NCI-H526 (cell line): ENCODE results near the gene HMSD.
"Not testable (repeated sequence)": the region's sequence is repeated elsewhere in the genome, so short reads cannot be mapped to it uniquely, and the experiment has no call there.

ENCODE experiments used
- DNase-seq, 2 experiments: peaks; one replicate each; lab custom pipeline; 2025; lab: John Stamatoyannopoulos, UW

HMSD gene, protein sequence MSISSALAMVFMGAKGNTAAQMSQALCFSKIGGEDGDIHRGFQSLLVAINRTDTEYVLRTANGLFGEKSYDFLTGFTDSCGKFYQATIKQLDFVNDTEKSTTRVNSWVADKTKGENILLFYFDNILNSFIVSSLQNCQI

DNA sequence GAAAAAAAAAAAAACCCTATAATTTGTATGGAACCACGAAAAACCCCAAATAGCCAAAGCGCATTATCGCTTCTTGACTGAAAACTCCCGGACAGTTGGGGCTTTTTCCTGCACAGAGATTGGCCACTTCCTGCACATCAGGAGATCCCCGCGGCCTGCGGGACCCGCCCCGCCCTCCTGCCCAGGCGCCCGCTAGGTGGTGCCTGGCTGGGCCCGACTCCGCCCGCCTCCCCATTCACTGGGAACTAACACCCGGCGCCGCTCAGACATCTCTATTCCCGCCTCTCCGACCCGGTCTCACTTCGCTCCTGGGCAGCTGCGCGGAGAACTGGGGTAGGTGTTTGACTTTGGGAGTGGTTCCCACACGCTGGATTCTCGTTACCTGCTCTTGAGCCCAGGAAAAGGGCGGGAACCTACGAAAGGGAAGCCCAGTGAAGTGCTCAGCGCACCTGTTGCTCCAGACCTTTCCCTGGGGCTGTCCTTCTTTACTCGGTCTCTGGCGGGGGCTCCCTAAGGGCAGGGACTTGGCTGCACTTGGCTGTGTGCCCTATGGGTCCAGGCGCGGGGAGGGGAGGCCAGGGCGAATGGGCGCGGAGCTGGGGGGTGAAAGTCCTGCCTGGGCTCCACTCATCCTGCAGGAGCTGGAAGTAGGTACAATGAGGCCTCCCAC, at the start of gene HMSD:
Gene HMSD (plus strand): TSS at position 234 of the 670 bp plus-strand sequence. CDS start 4,155 bp downstream, outside the sequence.
- peak in 1 of 2 experiments; percentile 5 for DNase-seq

DNA sequence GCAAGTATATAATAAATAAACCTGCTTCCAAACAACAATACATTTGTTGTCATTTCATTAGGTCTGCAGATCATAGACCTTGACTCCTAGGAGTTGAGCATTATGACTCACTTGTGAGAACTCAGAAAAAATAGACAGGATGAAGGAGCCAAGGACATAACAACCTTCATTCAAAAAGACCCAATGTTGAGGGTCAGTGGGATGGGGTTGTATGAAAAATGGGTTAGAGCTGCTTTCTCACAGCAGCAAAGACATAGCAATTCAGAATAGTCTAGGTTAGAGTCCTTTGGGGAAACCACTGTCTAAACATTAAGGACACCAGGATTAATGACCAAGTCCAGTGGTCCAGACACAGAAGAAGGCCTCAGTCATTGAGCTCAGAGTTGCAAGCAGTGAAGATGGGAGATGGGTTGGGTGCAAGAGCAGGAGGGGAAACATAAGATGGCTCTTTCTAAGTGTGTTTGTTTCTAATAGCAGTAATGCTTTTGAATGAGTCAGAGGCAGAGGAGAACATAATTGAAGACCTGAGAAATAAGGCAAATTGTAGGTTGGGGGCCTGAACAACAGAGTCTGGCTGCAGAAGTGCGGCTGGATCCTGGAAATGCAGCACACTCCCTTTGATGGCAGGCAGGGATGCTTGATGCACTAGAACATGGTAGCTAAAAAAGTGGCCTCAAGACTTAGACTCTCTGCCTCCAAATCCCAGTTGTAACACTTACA, 45.1 kb upstream of the HMSD start:
- DNase-seq = no peak

DNA sequence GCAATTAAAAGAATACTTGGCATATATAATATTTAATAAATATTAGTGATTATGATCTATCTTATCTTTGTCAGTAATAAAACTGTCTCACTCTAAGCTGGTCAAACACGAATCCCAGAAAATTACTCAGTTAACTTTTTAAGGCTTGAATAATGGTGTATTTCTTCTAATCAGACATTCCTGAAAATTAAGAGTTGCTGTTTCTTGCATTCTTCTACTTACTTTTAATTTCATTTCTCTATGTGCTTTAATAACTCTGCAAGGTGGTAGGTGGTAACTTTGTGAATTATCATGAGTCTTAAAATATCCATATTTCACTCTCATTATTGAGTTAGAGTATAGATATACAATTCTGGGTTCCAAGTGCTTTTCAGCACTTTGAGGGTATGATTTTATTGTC, 44.4 kb upstream of the HMSD start:
- DNase-seq = no peak

DNA sequence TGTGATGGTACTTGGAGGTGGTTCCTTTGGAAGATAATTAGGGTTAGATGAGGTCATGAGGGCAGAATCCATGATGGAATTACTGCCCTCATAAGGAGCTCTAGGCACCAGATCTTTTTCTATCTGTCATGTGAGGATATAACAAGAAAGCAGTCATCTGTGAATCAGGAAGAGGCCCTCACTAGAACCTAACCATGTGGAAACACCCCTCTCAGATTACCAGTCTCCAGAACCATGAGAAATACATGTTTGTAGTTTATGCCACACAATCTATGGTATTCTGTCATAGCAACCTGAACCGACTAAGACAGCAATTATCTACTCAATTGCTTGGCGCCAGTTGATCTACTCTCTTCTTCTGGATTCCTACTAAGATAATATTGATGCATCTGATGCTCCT, 43.7 kb upstream of the HMSD start:
- DNase-seq = no peak

DNA sequence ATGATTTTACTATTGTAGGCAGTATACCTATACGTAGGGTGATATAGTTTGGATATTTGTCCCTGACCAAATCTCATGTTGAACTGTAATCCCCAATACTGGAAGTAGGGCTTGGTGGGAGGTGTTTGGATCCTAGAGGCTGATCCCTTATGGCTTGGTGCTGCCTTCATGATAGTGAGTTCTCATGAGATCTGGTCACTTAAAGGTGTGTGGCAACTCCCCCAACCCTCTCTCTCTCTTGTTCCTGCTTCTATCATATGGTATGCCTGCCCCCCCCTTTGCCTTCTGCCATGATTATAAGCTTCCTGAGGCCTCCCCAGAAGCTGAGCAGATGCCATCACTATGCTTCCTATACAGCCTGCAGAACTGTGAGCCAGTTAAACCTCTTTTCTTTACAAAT, 43.0 kb upstream of the HMSD start:
- DNase-seq = no peak

DNA sequence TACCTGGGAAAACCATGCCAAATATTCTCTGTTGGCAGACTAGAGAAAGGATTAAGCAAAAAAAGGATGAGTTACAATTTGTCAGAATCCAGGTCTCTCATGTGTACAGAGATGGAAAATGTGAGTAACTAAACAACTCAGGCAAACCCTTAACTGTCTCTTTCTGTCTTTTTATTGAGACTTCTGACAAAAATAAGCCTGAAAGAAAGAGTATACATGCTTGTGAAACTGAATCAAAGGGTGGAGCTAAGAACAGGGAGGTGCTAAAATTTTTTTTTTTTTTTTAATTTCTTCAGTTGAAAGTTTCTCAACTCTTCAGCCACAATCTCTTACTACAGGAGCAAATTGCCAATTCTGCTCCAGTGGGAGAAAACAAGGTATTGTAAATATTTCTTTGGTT, 41.4 kb upstream of the HMSD start, which contains the start of gene SERPINB10:
Gene SERPINB10 (plus strand): TSS at position 295 of the 400 bp plus-strand sequence. CDS start 7,553 bp downstream, outside the sequence.
- no peak for DNase-seq

DNA sequence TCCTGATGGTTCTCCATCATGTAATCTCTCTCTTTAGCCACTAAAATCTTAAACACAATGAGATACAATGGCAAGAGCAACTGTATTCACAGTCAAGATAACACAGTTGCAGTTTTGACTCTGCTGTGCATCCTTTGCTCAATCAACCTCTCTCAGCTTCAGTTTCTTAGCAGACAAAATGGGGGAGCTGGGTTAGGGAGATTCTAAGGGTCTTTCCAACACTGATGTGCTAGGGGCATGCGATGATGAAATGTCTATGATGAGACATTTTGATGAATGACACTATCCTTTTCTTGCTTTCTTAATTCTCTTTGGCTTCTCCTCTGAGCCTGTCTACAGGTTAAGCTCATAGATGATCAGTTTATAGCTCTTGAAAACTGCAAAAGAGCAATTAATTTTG, 40.2 kb upstream of the HMSD start:
- no peak for DNase-seq

DNA sequence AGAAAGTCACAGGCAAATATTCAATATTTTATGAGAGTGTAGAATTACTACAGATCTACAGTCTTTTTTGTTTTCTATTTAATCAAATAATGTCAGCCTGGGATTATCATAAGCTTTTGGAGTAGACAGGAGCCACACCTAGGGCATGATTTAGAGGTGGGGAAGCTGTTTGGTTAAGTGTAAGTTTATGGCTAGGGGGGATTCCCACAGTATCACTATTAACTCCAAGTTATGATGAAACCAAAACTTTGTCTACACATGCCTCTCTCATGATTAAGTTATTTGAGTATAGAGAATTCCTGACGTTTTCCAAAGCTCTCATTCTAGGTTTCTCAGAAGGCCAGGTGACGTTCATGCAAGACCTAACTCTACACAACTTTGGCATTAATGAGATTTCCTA, 39.2 kb upstream of the HMSD start:
- no peak for DNase-seq

DNA sequence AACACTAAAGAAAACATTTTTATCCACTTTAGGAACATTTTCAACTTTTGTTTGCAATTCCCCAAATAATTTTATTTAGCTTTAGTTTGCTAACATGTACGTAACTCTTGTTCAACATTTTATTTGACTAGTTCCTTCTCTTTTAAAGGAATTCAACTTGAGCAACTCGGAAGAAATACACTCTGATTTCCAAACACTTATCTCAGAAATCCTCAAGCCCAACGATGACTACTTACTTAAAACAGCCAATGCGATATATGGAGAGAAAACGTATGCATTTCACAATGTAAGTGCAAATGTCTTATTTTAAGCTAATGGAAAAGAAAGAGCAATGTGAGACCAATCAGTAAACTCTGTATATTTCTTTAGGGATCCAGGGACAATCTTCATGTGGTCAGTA, 31.3 kb upstream of the HMSD start:
- DNase-seq = no peak

DNA sequence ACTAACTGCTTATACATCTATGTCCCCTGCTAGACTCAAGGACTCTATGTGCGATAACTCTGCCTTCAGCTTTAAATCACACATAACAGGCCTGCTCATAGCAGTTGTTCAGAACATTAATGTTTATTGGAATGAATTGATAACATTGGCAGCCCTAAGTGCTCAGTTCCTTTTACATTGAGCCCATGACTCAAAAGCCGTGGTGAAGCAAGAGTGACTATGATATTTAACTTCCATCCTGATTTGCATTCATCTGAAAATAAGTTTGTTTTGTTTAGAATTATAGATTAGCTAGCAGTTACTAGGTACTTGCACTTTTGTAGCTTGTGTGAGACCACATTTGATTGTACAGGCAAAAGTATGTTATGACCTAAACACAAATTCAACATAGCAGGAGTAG, 27.1 kb upstream of the HMSD start:
- DNase-seq = no peak

DNA sequence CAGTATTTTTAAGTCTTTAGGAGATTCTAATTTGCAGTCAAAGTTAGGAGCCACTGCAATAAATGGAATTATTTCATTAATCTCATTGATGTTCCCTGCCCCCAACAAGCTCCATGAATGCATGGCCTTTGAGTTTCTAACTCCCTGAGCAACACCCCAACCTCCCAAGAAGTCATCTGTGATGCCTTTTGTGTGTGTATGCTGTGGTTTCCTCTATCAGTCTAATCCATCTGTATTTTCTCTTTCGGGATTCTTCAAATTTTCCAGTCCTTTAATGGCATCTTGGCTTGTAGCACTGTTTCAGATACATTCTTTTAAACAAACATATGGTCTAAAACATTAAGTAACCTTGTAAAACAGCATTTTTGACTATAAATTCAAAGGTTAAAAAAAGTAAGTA, 24.6 kb upstream of the HMSD start:
- DNase-seq = no peak

DNA sequence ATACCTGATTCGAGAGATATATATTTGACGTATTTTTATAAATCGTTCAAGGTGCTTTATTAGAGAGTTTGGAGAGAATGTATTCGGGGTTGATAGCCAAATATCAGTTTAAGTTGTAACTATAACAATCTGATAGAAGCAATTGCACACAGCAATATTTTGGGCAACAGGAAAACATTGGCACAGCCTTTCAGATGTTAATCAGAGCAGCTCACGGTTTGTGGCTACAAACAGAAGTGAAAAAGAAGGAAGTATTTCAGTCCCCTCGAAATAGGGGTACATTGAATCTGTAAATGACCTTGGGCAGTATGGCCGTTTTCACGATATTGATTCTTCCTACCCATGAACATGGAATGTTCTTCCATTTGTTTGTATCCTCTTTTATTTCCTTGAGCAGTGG, 20.8 kb upstream of the HMSD start:
- no peak for DNase-seq

DNA sequence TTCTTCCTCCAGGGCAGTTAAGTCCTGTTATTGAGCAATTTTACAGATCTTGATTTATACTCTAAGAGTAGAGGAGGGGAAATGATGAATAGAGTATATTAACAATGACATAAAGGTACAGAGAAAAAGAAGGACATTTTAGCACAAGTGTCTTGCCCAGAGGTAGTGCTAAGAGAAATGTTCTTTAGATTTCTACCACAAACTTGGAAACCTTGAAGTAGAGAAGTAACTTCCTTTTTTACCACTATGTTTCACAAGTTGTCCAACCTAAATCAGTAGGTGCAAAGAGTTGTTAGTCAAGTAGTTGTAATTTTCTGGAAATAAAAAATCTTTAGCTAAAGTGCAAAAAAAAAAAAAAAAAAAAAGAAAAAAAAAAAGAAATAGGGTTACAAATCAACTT, 19.7 kb upstream of the HMSD start:
- DNase-seq = not testable (repeated sequence)

DNA sequence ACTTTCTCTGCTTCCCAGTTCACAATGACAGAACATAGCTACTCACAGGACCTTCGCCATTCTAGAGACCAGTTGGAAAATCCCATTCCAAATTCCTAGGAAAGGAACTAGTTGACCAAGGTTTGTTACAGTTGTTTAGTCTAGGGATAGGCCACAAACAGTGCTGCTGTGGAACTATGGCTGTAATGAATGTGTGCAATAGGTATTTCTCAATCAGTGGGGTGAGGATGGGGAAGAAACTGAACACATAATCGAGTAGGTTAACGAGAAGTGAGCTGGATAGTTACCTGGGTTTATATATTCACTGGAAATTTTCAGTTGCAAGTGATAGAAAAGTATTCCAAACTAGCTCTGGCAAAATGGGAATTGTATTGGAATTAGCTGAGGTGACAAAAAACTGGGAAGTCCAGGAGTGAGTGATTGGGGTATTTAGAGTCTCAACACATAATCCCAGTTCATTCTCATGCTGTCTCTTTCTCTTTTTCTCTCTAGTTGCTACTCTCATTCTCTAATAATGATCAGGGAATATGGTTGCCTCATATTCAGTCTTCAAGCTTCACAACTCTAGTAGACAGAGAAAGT, 18.2 kb upstream of the HMSD start:
- DNase-seq = no peak

DNA sequence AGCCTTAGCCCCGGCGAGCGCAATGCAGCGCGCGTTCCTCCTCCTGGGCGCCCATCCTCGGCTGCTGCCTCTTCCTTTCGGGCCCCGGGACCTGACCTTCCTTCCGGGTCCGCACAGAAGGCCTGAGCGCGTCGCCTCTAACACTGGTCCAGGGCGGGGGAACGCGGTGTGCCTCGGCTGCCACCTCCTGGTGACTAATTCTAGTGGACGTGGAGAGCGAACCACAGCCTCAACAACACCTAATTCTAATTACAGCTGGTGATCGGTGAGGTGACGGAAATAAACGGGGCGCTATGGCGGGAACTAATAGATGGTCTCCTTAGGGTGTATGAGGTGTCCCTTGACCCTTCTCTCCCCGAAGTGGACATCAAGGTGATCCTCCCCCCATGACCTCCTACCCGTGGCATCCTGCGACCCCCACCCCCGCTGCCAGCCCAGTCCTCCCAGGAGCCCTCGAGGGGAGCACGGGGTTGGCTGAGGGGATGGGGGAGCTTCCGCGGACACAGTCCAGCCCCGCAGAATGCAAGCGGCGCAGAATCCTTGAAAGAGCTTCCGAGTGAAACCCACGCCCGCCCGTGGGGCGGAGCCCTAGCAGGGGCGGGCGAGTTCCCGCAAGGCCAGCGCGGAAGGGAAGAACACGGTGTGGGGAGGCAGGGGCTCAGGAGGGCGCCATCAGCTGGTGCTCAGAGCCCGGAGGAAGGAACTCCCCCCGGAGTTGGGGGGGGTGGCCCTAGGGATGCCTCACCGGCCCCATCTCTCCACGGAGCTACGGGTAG, 12.8 kb upstream of the HMSD start:
- DNase-seq = peak; percentile 29 to 76

DNA sequence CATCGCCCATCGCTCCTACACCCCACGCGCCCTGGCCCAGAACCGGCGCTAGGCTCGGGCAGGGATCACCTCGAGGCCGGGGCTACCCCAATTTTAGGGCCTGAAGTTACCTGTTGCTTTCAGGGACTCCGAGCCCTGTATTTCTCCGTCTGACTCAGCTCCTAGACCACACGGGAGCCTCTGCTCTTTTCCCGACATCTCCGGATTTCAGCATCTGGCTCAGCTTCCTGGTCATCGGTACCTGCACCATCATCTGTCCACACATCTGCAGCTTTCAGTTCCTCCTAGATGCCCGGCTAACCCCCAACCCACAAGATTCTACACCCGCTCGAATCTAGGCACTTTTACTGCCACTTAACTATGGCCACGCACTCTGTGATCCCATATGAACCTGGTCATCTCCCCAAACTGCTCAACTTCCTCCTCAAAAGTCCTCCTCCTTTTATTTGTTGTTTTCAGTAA, 12.1 kb upstream of the HMSD start:
- no peak for DNase-seq

DNA sequence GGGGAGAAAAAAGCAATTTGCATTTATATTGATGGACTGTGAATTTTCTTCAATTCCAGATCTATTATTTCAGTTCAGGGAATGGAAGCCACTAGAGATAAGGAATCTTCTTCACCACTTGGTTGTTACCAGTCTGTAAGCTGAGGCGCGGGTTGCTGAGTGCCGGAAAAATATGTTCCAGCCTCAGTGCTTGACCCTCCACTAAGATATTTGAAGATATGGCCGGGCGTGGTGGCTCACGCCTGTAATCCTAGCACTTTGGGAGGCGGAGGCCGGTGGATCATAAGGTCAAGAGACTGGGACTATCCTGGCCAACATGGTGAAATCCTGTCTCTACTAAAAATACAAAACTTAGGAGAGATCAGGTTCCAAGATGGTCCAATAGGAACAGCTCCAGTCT, 9.1 kb upstream of the HMSD start:
- DNase-seq = no peak

DNA sequence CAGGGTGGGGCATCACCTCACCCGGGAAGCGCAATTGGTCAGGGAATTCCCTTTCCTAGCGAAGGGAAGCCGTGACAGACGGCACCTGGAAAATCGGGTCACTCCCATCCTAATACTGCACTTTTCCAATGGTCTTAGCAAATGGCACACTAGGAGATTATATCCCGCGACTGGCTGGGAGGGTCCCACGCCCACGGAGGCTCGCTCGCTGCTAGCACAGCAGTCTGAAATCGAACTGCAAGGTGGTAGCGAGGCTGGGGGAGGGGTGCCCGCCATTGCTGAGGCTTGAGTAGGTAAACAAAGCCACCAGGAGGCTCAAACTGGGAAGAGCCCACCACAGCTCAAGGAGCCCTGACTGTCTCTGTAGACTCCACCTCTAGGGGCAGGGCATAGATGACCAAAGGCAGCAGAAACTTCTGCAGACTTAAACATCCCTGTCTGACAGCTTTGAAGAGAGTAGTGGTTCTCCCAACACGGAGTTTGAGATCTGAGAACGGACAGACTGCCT, 8.5 kb upstream of the HMSD start:
- not testable (repeated sequence) for DNase-seq

DNA sequence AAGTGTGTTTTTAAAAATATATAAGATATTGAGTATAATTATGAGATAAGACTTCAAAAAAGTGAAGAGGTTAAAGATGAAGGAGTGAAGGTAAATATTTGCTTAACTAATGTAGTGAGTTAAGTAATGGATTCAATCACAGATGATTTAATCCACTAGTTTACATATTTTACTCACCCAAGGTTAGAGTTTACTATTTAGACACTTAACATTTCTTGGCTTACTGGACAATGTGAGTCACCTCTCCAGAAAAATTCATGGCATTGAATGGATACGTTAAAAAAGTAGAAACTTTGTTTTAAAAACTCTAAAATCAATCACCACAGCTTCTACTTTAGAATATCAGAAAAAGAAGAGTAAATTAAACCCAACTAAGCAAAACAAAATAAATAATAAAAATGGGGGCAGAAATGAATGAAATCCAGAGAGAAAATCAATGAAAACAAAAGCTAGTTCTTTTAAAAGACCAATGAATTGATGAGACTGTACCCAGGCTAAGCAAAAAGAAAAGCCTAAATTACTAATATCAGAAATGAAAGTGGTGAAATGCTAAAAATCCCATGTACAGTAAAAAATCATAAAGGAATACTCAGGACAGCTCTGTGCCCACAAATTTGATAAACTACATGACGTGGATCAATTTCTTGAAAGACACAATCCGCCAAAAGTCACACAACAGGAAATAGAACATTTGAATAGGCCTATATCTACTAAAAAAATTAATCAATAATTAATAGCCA, 1.9 kb upstream of the HMSD start:
- DNase-seq = no peak

DNA sequence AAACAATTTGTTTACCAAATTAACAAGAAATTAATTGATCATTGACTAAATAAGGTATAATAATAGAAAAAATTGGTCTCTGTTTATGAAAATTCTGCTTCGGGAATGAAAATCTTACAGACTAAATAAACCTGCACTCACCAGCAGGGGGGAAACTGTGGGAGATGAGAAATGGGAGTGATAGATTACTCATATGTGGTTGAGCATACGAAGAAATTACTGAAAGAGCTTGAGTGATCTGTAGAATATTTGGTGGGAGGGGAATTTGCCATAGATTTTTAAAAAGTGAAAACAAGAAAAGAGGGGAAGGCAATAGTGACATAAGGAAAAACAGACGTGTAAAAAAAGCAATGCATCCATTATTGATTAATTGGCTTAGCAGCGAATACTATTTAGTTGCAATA, 2.2 kb downstream of the HMSD start:
- no peak for DNase-seq

DNA sequence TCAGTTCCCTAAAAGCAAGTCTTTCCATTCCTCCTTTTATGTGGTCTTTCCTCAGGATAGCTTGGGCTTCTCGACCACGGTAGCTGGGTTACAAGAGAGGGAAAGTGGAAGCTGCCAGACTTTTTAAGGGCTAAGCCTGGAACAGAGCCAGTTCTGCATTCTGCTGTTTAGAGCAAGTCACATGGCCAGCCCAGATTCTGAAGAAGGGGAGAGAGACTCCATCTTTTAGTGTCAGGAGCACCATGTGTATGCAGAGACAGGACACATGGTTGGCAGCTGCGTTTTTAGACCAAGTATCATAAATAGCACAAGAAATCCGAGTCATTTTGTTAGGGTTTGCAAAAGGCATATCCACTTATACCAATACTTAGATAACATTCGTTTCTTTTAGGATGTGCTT, 4.7 kb downstream of the HMSD start:
- no peak for DNase-seq
